ENCODE measurements around the gene USP22.
A peak's percentile ranks its signal among the peaks of the same experiment; 100 is the strongest.

The USP22 gene

GRCh38 chr17:21049457-21049856 is 6.6 kb upstream of the USP22 start:
- DNase-seq (ENCODE audit: low read depth in 2 of 2) = no peak

DNA sequence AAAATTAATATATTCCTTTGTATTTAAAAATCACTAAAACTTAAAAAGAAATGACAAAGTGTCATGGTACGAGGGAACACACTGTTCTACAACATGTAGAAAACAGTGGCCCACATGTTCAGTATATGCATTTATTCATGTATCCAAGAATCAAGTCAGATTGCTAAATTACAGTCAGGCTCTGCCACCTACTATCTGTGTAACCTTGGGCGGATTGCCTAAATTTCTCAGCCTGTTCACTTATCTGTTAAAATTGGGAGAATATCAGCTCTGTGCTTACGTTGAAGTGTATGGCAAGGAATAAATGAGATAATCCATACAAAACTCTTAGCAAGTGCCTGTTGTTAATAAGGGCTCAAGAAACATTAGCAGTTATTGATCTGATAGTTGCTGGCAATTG is 3.4 kb upstream of the USP22 start:
- DNase-seq (ENCODE audit: low read depth in 2 of 2) = no peak

DNA sequence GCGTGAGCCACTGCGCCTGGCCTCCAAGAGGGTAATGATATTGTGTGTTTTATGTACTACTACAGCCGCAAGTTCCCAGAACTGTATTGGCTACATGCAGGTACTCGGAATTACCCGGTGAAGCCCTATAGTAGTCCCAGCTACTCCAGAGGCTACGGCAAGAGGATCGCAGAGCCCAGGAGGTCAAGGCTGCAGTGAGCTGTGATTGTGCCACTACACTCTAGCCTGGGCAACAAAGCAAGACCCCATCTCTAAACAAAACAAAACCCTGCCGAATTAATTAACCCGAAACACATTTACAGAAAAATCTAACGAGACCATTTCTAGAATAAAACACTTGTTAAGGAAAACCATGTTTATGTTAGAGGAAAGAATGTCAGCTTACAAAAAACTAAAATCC is 2.2 kb upstream of the USP22 start:
- no peak for DNase-seq (ENCODE audit: low read depth in 2 of 2)

GRCh38 chr17:21043296-21044232 is 753 bp upstream of the USP22 start:
- DNase-seq (ENCODE audit: low read depth in 2 of 2) = peak; percentile 94 to 97

GRCh38 chr17:21041741-21042457 is 912 bp downstream of the USP22 start:
- peak; percentile 55 to 66 for DNase-seq (ENCODE audit: low read depth in 2 of 2)

DNA sequence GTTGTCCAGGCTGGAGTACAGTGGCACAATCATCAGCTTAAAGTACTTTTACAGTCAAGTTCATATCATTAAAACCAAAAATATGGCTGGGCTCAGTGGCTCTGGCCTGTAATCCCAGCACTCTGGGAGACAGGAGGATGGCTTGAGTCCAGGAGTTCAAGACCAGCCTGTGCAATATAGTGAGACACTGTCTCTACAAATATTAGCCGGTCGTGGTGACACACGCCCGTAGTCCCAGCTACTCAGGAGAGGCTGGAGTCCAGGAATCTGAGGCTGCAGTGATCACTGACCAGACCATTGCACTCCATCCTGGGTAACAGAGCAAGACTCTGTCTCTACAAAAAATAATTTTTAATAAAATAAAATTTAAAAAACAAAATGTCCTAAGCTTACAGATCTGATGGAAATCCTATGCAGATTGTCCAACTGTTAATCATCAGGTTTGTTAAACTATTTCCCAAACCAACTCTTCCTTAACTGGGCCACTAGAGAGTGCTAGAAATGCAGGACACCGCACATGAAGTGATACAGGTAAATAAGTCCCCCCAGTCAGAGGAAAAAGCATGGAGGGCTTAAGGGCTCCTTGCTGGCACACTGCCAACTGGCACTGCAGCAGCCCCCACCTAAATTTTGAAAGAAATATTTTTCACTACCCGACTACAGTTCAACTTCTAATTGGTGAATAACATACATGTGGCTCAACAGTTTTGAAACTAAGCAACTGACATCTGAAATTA is 2.8 kb downstream of the USP22 start:
- peak in 1 of 2 experiments; percentile 21 for DNase-seq (ENCODE audit: low read depth in 2 of 2)

GRCh38 chr17:21037117-21037803 is 5.6 kb downstream of the USP22 start:
- DNase-seq (ENCODE audit: low read depth in 2 of 2) = no peak

DNA sequence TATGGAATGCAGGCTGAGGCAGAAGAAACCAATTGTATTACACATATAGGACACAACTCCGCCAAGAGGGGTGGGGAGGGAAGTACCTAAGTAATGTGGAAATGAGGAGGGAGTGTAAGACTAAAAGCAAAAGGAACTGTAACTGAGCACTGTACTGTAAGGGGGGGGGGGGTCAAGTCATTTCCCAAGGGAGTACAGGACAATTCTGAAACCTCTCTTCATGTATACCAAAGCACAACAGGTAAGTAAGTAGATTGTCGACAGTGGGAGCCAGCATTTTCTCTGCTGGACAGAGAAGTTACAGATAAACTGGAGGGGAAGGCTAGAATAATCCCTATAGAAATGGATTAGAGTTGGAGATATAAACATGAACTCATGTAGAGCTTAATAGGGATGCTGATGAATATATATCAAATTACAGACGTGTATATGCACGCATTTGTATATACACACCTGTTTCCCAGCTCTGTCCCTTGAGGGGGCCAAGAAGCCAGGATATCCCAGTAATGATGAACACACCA is 6.4 kb downstream of the USP22 start:
- DNase-seq (ENCODE audit: low read depth in 2 of 2) = no peak

GRCh38 chr17:21035406-21035805 is 7.4 kb downstream of the USP22 start:
- no peak for DNase-seq (ENCODE audit: low read depth in 2 of 2)

GRCh38 chr17:21034340-21035235 is 8.2 kb downstream of the USP22 start:
- DNase-seq (ENCODE audit: low read depth in 2 of 2) = no peak

- DNase-seq (ENCODE audit: low read depth in 2 of 2) = no peak
Measured at GRCh38 chr17:21033350-21033749, 9.5 kb downstream of the USP22 start.

DNA sequence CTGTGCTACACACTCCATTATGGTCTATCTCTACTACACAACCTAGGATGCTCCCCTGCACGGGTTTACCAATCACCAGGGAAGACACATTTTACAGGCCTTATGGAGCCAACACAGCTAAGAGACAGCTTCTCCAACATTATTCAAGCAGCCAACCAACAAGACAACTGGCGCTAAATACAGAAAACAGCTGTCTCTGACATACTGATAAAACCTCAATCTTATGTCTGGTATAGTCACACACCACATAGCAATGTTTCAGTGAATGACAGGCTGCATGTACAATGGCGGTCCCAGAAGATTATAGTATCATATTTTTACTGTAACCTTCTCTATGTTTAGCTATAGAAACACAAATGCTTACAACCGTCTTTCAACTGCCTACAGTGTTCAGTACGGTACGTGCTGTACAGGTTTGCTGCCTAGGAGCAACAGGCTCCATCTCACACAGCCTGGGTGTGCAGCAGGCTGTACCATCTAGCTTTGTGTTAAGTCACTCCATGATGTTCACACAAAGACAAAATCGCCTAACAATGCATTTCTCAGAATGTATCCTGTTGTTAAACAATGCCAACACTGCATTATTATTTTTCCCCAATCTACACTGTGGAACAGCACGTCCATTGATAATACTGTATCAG is 10.9 kb downstream of the USP22 start:
- no peak for DNase-seq (ENCODE audit: low read depth in 2 of 2)

DNA sequence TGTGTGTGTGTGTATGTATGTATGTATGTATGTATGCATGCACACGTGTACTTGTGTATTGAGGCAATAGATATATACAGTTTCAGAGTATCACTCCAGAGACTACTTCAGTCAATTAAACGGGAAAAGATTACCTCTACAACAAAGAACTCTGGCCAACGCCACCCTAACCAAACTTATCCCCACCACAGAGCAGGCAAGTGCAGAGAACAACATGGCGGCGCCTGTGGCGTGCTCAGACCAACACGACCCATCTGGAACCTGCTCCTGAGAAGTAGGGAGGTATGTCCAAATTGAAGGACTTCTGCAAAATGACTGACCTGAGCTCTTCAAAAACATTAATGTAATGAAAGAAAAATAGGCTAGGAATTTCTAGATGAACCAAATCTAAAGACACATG is 12.4 kb downstream of the USP22 start:
- no peak for DNase-seq (ENCODE audit: low read depth in 2 of 2)

DNA sequence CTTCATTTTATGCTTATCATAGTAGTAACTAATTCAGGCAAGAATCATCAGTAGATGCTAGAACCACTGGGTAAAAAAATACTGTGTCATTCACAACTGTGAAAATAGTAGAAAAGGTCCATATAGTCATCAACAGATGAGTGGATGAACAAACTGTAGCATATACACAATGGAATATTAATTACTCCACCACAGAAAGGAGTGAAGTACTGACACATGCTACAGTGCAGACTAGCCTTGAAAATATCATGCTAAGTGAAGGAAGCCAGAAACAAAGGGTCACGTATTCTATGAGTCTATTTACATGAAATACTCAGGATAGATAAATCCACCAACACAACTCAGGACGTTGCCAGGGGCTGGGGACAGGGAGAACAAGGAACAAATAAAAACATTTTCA is 13.3 kb downstream of the USP22 start:
- no peak for DNase-seq (ENCODE audit: low read depth in 2 of 2)

DNA sequence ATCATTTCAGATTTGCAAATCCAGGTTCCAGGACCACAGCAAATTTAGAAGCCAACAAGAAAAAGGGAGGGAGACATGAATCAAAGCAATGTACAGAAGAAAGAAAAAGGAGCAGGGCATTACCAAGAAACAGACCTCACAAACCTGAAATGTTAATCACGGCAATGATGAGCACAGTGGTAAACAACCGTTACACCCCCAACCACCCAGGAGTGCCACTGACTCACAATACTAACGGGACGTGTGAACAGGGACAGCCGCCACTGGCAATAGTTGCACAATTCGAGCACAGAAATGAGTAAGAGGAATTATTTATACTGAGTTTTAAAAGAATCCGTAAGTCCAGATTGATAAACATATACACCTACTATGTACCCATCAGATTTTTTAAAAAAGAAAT is 13.8 kb downstream of the USP22 start:
- DNase-seq (ENCODE audit: low read depth in 2 of 2) = no peak

DNA sequence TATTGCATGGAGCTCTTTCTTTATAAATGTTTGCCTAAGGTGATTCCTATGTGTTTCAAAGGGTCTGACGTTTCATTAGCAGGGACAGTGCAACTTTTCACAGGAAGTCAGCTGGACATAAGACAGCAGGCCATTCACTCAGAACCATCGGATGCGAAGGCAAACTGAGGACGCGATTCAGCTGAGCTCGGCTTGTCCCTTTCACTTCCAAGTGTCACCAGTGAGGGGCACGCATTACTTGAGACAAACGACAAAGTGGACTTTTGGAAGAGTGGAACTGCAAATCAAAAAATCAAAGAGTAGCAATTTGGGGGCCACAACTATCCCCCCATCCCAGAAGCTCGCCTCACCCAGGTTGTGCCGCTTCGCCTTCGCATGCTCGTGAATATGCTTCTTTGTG is 14.6 kb downstream of the USP22 start:
- DNase-seq (ENCODE audit: low read depth in 2 of 2) = no peak

- DNase-seq (ENCODE audit: low read depth in 2 of 2) = no peak
Measured at GRCh38 chr17:21027031-21027430, 15.8 kb downstream of the USP22 start.

GRCh38 chr17:21025451-21025850 is 17.4 kb downstream of the USP22 start:
- no peak for DNase-seq (ENCODE audit: low read depth in 2 of 2)

DNA sequence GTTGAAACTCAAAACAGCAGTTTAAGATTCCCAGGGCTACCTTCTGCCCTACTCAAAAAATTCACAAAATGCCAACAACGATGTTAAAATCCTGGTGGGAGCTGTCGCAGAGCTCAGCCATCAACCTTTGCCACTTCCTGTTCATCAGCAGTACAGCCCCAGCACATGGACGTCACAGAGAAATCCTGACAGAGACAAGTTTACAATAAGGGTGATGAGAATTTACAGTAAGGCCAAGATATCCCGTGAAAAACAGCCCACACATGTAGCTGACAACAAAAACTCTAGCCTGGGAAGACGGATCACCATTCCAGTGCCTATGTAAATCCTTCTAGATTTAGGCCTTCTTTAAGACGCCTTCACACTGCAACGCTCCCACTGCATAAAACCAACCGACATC is 18.8 kb downstream of the USP22 start:
- DNase-seq (ENCODE audit: low read depth in 2 of 2) = no peak

DNA sequence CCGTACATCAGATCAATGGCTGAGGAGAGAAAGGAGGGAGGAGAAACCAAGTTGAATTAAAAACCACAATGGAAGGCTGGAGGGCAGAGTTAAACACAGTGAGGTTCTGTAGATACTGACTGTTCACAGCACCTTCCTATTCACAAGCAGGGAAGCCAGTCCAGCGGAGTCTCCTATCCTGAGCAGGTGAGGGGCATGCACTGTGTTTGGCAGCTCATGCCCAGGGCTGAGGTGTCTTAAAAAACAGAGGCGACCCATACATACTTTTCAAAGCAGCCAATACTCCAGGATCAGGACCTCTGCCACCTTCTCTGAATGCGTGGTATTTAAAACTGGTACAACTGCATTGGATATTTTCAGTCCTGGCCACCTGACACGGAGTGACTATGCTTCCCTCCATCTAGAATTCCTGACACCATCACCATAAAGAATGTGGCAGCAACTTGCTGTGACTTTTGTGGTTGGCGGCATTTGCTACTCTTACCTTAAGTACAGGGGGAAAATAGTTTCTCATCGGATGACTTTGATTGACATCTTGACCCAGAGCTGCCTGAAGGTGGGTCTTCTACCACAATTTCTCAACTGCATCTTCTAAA is 21.5 kb downstream of the USP22 start:
- DNase-seq (ENCODE audit: low read depth in 2 of 2) = no peak
